Gastroesophageal sphincter (tissue), 3 donors: Measurements from ENCODE around the gene OR52R1.

Source experiments
- EP300 ChIP-seq: sonication (generic); formaldehyde crosslinking; IDR thresholded peaks from one replicate; pipeline ENCODE4 v1.6.1; 2017; ENCODE audit warnings: antibody characterized with exemption, mild to moderate bottlenecking
- TF ChIP-seq, protein P1 (sequence below), 4 experiments: fragments of 200-600 bp in 2 of 4; fragments of 450-650 bp in 2 of 4; sonication (generic) in 1 of 4; IDR thresholded peaks; one replicate each; pipeline ENCODE4 v1.5.1; 2017 to 2019; ENCODE audit warnings: antibody characterized with exemption in 4 of 4, mild to moderate bottlenecking in 2 of 4, moderate library complexity in 2 of 4

DNA sequence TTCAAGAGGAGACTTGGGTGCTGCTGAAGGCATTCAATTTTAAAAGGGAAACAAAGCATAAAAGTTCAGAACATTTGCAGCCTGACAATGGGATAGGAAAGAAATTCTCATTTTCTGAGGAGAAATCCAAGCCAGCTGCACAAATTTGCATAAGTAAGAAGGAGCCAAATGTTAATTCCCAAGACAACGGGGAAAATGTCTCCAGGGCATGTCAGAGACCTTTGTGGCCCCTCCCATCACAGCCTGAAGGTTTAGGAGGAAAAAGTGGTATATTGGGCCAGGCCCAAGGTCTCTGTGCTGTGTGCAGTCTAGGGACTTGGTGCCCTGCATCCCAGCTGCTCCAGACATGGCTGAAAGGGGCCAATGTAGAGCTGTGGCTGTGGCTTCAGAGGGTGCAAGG lies 21.7 kb downstream of the OR52R1 start:
- TF ChIP-seq, protein P1, sequence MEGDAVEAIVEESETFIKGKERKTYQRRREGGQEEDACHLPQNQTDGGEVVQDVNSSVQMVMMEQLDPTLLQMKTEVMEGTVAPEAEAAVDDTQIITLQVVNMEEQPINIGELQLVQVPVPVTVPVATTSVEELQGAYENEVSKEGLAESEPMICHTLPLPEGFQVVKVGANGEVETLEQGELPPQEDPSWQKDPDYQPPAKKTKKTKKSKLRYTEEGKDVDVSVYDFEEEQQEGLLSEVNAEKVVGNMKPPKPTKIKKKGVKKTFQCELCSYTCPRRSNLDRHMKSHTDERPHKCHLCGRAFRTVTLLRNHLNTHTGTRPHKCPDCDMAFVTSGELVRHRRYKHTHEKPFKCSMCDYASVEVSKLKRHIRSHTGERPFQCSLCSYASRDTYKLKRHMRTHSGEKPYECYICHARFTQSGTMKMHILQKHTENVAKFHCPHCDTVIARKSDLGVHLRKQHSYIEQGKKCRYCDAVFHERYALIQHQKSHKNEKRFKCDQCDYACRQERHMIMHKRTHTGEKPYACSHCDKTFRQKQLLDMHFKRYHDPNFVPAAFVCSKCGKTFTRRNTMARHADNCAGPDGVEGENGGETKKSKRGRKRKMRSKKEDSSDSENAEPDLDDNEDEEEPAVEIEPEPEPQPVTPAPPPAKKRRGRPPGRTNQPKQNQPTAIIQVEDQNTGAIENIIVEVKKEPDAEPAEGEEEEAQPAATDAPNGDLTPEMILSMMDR (IDR thresholded peaks at IDR 0.05), result no peak
- TF ChIP-seq EP300, result no peak
